GM13976 (cell line): ENCODE measurements around the gene KLRC1.
"Not testable (repeated sequence)": the region's sequence is repeated elsewhere in the genome, so short reads cannot be mapped to it uniquely, and the experiment has no call there.

Source experiments
- DNase-seq: peaks from one replicate; pipeline ENCODE4 v3.0.0; 2012; ENCODE audit warnings: low spot score
- CTCF ChIP-seq: IDR thresholded peaks from 2 replicates; pipeline ENCODE4 v1.5.1; 2012; ENCODE audit warnings: borderline replicate concordance, mild to moderate bottlenecking; ENCODE audit not compliant: insufficient read depth; ENCODE audit errors: extremely low read depth, missing control alignments, control extremely low read depth
- in situ Hi-C: fragments of 300-500 bp; cut with MboI; formaldehyde crosslinking; loops from one replicate; pipeline ENCODE4 v1.12.0; 2022; ENCODE audit warnings: low sequenced_read_pairs, mixed read lengths, inconsistent platforms; ENCODE audit not compliant: unreplicated experiment

KLRC1 gene

GRCh38 chr12:10453156-10453555 is at the start of gene KLRC1:
Gene KLRC1 (minus strand): TSS chr12:10453377. CDS start chr12:10451156, 2,221 bp downstream.
- no peak for TF ChIP-seq CTCF
- DNase-seq = no peak
- in situ Hi-C loops = no loop called here

- in situ Hi-C loops = no loop called here
- no peak for TF ChIP-seq CTCF
- no peak for DNase-seq
Measured at GRCh38 chr12:10501030-10501429, 47.9 kb upstream of the KLRC1 start.

GRCh38 chr12:10498042-10498441 is 44.9 kb upstream of the KLRC1 start:
- TF ChIP-seq CTCF = no peak
- no peak for DNase-seq
- in situ Hi-C loops = no loop called here

GRCh38 chr12:10497602-10498001 is 44.4 kb upstream of the KLRC1 start:
- no peak for DNase-seq
- in situ Hi-C loops = no loop called here

GRCh38 chr12:10491766-10492165 is 38.6 kb upstream of the KLRC1 start:
- in situ Hi-C loops = no loop called here
- no peak for TF ChIP-seq CTCF
- DNase-seq = no peak

More at GRCh38 chr12:10497602-10498001, 44.4 kb upstream of the KLRC1 start:
- no peak for TF ChIP-seq CTCF

- in situ Hi-C loops = not testable (repeated sequence)
Measured at GRCh38 chr12:10487328-10487727, 34.2 kb upstream of the KLRC1 start.

GRCh38 chr12:10481901-10482300 is 28.7 kb upstream of the KLRC1 start:
- DNase-seq, in situ Hi-C loops: not testable (repeated sequence)

More at GRCh38 chr12:10487328-10487727, 34.2 kb upstream of the KLRC1 start:
- DNase-seq = not testable (repeated sequence)

- in situ Hi-C loops, DNase-seq: not testable (repeated sequence)
Measured at GRCh38 chr12:10472808-10473207, 19.6 kb upstream of the KLRC1 start.
